HepG2 (cell line): ENCODE data around the gene DRAP1. TPM values are rescaled to one million over a fixed set of nuclear protein-coding genes. Genes with fewer than 3 reads are reported as not detected.
A peak's percentile ranks its signal among the peaks of the same experiment; 100 is the strongest.

Source experiments
- CHCHD3 ChIP-seq: sonication (generic); formaldehyde crosslinking; IDR thresholded peaks from 2 replicates; pipeline ENCODE4 v1.8.0; 2022; ENCODE audit warnings: mild to moderate bottlenecking, missing genetic modification reagents, moderate library complexity
- CHD4 ChIP-seq: fragments of 200-600 bp; sonication (generic); IDR thresholded peaks from 2 replicates; pipeline ENCODE4 v1.7.0; 2017; ENCODE audit warnings: mild to moderate bottlenecking, low read length, borderline replicate concordance
- NFE2L2 ChIP-seq: fragments of 150-350 bp; IDR thresholded peaks from 2 replicates; pipeline ENCODE4 v1.6.1; 2014; ENCODE audit warnings: low read length
- NFIB ChIP-seq: sonication (generic); formaldehyde crosslinking; IDR thresholded peaks from 2 replicates; pipeline ENCODE4 v1.9.0; 2021; ENCODE audit warnings: missing genetic modification reagents, mild to moderate bottlenecking, borderline replicate concordance
- ZNF121 ChIP-seq: sonication (generic); formaldehyde crosslinking; IDR thresholded peaks from 2 replicates; pipeline ENCODE4 v1.5.0; 2020; ENCODE audit warnings: mild to moderate bottlenecking, missing genetic modification reagents
- ZNF382 ChIP-seq: sonication (generic); formaldehyde crosslinking; IDR thresholded peaks from 2 replicates; pipeline ENCODE4 v1.5.0; 2020; ENCODE audit warnings: missing genetic modification reagents, mild to moderate bottlenecking, borderline replicate concordance
- ZNF737 ChIP-seq: sonication (generic); formaldehyde crosslinking; IDR thresholded peaks from 2 replicates; pipeline ENCODE4 v1.5.0; 2020; ENCODE audit warnings: missing genetic modification reagents, mild to moderate bottlenecking, borderline replicate concordance
- ZNF782 ChIP-seq: sonication (generic); formaldehyde crosslinking; IDR thresholded peaks from 2 replicates; pipeline ENCODE4 v1.4.0; 2020; ENCODE audit warnings: missing genetic modification reagents, mild to moderate bottlenecking, borderline replicate concordance
- ZSCAN12 ChIP-seq: sonication (generic); formaldehyde crosslinking; IDR thresholded peaks from 2 replicates; pipeline ENCODE4 v1.9.0; 2021; ENCODE audit warnings: mild to moderate bottlenecking, missing genetic modification reagents
- polyA plus RNA-seq, 8 experiments: library from polyadenylated mRNA; depleted of rRNA in 3 of 8; stranded (reverse) in 7 of 8; unstranded in 1 of 8; fragments of >200 nt; fragmentation: Illumina TruSeq in 4 of 8; extraction: Trizol in 4 of 8; gene quantifications; 2 replicates each; pipeline versions ENCODE4 v1.2.1 to v1.2.3, GENCODE V29; 2011 to 2016; ENCODE audit warnings: low read depth in 4 of 8, missing spikeins in 1 of 8, mixed read lengths in 1 of 8; ENCODE audit not compliant: insufficient read depth in 1 of 8
- total RNA-seq, 5 experiments: library from RNA; depleted of rRNA; stranded (reverse); fragments of >200 nt; fragmentation: Illumina TruSeq; extraction: Trizol; gene quantifications; 2 replicates each; pipeline ENCODE4 v1.2.3, GENCODE V29; 2016; ENCODE audit warnings: low read depth in 1 of 5
- TF ChIP-seq, protein P1 (sequence below): sonication (generic); formaldehyde crosslinking; IDR thresholded peaks from 2 replicates; pipeline ENCODE4 v1.4.0; 2020; ENCODE audit warnings: mild to moderate bottlenecking, missing genetic modification reagents
- TF ChIP-seq, protein P2 (sequence below): fragments of 450-650 bp; IDR thresholded peaks from 2 replicates; pipeline ENCODE4 v1.6.1; 2017
- TF ChIP-seq, protein P3 (sequence below): sonication (generic); formaldehyde crosslinking; IDR thresholded peaks from 2 replicates; pipeline ENCODE4 v1.4.0; 2020; ENCODE audit warnings: missing genetic modification reagents, borderline replicate concordance
- TF ChIP-seq, protein P4 (sequence below): IDR thresholded peaks from 2 replicates; pipeline ENCODE4 v1.6.1; 2016; ENCODE audit warnings: missing compliant biosample characterization, missing genetic modification reagents, borderline replicate concordance

Gene DRAP1
- total and polyA plus RNA-seq, 2 of the 13 experiments (the other 11 are each of a cell fraction or from before 2014, with no cell fraction given), result 46.8 to 52.3 TPM

DNA sequence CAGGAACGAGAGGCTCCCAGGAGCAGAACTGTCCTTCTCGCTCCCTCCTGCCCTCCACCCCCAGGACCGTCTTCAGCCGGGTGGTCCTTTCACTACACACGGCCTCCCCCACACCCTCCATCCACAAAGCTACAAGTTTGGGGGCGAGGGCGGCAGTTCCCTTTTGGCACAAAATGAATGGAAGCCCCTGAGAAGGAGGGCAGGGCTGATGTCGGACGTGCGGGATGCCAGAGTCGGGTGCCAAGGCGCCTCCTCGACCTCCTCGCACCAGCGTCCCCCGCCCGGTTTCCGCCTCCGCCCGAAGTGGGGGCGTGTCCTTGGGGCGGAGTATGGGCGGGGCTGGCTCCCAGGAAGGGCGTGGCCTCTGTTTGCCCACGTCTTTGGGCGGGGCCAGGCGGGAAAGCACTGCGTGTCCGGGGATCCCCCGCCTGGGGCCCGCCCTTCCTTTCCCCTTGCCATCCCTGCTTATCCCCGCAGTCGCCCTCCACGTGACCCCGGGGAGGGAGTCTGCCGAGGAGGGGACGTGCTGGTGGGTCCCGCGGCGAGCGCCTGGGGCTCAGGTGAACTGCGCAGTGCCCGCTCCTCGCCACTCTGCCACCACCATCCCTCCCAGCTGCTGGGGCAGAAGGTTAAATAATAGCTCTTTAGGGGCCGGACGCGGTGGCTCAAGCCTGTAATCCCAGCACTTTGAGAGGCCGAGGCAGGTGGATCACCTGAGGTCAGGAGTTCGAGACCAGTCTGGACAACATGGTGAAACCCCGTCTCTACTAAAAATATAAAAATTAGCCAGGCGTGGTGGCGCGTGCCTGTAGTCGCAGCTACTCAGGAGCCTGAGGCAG lies 45.7 kb upstream of the DRAP1 start (continued):
- TF ChIP-seq, protein P1, sequence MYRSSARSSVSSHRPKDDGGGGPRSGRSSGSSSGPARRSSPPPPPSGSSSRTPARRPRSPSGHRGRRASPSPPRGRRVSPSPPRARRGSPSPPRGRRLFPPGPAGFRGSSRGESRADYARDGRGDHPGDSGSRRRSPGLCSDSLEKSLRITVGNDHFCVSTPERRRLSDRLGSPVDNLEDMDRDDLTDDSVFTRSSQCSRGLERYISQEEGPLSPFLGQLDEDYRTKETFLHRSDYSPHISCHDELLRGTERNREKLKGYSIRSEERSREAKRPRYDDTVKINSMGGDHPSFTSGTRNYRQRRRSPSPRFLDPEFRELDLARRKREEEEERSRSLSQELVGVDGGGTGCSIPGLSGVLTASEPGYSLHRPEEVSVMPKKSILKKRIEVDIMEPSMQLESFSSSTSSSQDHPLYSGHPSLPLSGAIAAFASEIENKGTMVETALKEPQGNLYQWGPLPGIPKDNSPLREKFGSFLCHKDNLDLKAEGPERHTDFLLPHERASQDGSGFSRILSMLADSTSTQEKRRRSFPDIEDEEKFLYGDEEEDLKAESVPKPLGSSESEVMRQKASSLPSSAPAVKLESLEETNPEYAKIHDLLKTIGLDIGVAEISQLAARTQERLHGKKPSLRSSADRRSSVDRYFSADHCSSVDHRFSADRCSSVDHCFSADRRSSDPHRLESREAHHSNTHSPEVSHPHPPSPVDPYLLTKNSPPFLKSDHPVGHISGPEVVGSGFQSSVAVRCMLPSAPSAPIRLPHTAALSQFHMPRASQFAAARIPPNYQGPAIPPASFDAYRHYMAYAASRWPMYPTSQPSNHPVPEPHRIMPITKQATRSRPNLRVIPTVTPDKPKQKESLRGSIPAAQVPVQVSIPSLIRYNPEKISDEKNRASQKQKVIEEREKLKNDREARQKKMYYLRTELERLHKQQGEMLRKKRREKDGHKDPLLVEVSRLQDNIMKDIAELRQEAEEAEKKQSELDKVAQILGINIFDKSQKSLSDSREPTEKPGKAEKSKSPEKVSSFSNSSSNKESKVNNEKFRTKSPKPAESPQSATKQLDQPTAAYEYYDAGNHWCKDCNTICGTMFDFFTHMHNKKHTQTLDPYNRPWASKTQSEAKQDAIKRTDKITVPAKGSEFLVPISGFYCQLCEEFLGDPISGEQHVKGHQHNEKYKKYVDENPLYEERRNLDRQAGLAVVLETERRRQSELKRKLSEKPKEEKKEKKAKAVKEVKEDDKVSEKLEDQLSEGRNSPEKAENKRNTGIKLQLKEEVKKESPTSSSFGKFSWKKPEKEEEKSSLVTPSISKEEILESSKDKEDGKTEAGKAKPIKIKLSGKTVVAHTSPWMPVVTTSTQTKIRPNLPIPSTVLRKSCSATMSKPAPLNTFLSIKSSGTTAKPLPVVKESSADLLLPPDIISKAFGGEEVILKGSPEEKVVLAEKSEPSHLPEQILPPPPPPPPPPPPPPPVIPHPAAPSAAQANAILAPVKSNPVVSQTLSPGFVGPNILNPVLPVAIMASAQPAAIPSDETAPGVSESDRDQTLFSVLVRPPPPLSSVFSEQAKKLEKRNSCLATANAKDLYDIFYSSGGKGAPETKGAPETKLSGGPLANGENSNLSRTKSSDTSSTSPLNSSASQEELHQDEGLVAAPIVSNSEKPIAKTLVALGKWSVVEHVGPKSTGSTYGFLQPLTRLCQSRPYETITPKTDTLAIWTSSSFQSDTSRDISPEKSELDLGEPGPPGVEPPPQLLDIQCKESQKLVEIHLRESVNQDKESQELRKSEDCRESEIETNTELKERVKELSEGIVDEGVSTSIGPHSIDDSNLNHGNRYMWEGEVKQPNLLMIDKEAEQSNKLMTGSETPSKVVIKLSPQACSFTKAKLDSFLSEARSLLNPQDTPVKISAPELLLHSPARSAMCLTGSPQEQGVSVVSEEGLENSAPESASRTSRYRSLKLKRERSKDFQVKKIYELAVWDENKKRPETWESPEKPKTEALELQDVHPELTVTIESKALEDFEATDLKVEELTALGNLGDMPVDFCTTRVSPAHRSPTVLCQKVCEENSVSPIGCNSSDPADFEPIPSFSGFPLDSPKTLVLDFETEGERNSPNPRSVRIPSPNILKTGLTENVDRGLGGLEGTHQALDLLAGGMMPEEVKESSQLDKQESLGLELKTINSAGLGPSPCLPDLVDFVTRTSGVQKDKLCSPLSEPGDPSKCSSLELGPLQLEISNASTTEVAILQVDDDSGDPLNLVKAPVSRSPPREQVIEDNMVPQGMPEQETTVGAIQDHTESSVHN (CRISPR knock-in tag), result no peak
- TF ChIP-seq CHD4, result peak; percentile 64; the same call in 1 of the 2 replicates
- TF ChIP-seq, protein P2, sequence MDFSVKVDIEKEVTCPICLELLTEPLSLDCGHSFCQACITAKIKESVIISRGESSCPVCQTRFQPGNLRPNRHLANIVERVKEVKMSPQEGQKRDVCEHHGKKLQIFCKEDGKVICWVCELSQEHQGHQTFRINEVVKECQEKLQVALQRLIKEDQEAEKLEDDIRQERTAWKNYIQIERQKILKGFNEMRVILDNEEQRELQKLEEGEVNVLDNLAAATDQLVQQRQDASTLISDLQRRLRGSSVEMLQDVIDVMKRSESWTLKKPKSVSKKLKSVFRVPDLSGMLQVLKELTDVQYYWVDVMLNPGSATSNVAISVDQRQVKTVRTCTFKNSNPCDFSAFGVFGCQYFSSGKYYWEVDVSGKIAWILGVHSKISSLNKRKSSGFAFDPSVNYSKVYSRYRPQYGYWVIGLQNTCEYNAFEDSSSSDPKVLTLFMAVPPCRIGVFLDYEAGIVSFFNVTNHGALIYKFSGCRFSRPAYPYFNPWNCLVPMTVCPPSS, result no peak
- TF ChIP-seq ZNF382 (CRISPR knock-in tag), result no peak
- TF ChIP-seq ZNF121 (CRISPR knock-in tag), result peak; percentile 97
- TF ChIP-seq, protein P3, sequence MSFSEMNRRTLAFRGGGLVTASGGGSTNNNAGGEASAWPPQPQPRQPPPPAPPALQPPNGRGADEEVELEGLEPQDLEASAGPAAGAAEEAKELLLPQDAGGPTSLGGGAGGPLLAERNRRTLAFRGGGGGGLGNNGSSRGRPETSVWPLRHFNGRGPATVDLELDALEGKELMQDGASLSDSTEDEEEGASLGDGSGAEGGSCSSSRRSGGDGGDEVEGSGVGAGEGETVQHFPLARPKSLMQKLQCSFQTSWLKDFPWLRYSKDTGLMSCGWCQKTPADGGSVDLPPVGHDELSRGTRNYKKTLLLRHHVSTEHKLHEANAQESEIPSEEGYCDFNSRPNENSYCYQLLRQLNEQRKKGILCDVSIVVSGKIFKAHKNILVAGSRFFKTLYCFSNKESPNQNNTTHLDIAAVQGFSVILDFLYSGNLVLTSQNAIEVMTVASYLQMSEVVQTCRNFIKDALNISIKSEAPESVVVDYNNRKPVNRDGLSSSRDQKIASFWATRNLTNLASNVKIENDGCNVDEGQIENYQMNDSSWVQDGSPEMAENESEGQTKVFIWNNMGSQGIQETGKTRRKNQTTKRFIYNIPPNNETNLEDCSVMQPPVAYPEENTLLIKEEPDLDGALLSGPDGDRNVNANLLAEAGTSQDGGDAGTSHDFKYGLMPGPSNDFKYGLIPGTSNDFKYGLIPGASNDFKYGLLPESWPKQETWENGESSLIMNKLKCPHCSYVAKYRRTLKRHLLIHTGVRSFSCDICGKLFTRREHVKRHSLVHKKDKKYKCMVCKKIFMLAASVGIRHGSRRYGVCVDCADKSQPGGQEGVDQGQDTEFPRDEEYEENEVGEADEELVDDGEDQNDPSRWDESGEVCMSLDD (CRISPR knock-in tag), result no peak
- no peak for TF ChIP-seq ZSCAN12 (CRISPR knock-in tag)
- no peak for TF ChIP-seq NFE2L2
- no peak for TF ChIP-seq CHCHD3 (CRISPR knock-in tag)
- TF ChIP-seq, protein P4, sequence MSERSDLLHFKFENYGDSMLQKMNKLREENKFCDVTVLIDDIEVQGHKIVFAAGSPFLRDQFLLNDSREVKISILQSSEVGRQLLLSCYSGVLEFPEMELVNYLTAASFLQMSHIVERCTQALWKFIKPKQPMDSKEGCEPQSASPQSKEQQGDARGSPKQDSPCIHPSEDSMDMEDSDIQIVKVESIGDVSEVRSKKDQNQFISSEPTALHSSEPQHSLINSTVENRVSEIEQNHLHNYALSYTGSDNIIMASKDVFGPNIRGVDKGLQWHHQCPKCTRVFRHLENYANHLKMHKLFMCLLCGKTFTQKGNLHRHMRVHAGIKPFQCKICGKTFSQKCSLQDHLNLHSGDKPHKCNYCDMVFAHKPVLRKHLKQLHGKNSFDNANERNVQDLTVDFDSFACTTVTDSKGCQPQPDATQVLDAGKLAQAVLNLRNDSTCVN (CRISPR knock-in tag), result no peak
- TF ChIP-seq ZNF737 (CRISPR knock-in tag), result no peak
- no peak; the same call in 1 of the 2 replicates for TF ChIP-seq ZNF782 (CRISPR knock-in tag)
- no peak for TF ChIP-seq NFIB
